Measurements from ENCODE around the gene RPS15.

Gene RPS15

GRCh38 chr19:1412323-1412923 is 25.8 kb upstream of the RPS15 start:
- Histone ChIP-seq H3K4me3 (ENCODE audit: low read depth, low read length) (no peak overlapping the region), H3K36me3 (peaks cover 82% of the 10 kb centered on the region), H3K9me3 (ENCODE audit: severe bottlenecking) (no peaks in the 10 kb centered on the region), H3K27me3 (ENCODE audit: insufficient read depth, low read depth, severe bottlenecking) (no peaks in the 10 kb centered on the region), H3K27ac (no peak overlapping the region)
- no peak for TF ChIP-seq CTCF (IDR thresholded peaks at IDR 0.05; ENCODE audit: low read depth, low read length)
- DNase-seq = no peak

- no peaks in the 10 kb centered on the region for H3K27me3 ChIP-seq (ENCODE audit: insufficient read depth, low read depth, severe bottlenecking)
- no peaks in the 10 kb centered on the region for H3K9me3 ChIP-seq (ENCODE audit: severe bottlenecking)
- no peak for TF ChIP-seq CTCF (IDR thresholded peaks at IDR 0.05; ENCODE audit: low read depth, low read length)
- H3K36me3 ChIP-seq = peaks cover 86% of the 10 kb centered on the region
- no peak for DNase-seq
- H3K4me3 ChIP-seq (ENCODE audit: low read depth, low read length) = no peak overlapping the region
- H3K27ac ChIP-seq = no peak overlapping the region
These were observed 25.0 kb upstream of the RPS15 start for GRCh38 chr19:1412995-1413800.

- H3K36me3 ChIP-seq = peaks cover 74% of the 10 kb centered on the region
- no peak for DNase-seq
These were observed 22.0 kb upstream of the RPS15 start for GRCh38 chr19:1416014-1416841.

GRCh38 chr19:1417145-1417544 is 21.1 kb upstream of the RPS15 start:
- Histone ChIP-seq H3K4me3 (ENCODE audit: low read depth, low read length) (no peak overlapping the region), H3K9me3 (ENCODE audit: severe bottlenecking) (no peaks in the 10 kb centered on the region), H3K27me3 (ENCODE audit: insufficient read depth, low read depth, severe bottlenecking) (no peaks in the 10 kb centered on the region), H3K36me3 (peaks cover 74% of the 10 kb centered on the region), H3K27ac (no peak overlapping the region)
- TF ChIP-seq CTCF (IDR thresholded peaks at IDR 0.05; ENCODE audit: low read depth, low read length) = no peak
- no peak for DNase-seq

More at GRCh38 chr19:1416014-1416841, 22.0 kb upstream of the RPS15 start:
- Histone ChIP-seq H3K9me3 (ENCODE audit: severe bottlenecking) (no peaks in the 10 kb centered on the region), H3K4me3 (ENCODE audit: low read depth, low read length) (no peak overlapping the region), H3K27me3 (ENCODE audit: insufficient read depth, low read depth, severe bottlenecking) (no peaks in the 10 kb centered on the region), H3K27ac (no peak overlapping the region)
- TF ChIP-seq CTCF (IDR thresholded peaks at IDR 0.05; ENCODE audit: low read depth, low read length) = no peak

- H3K27me3 ChIP-seq (ENCODE audit: insufficient read depth, low read depth, severe bottlenecking) = no peaks in the 10 kb centered on the region
- TF ChIP-seq CTCF (IDR thresholded peaks at IDR 0.05; ENCODE audit: low read depth, low read length) = no peak
- H3K4me3 ChIP-seq (ENCODE audit: low read depth, low read length) = no peak overlapping the region
- H3K27ac ChIP-seq = no peak overlapping the region
- H3K9me3 ChIP-seq (ENCODE audit: severe bottlenecking) = no peaks in the 10 kb centered on the region
- peaks cover 74% of the 10 kb centered on the region for H3K36me3 ChIP-seq
- DNase-seq = no peak
These were observed 20.3 kb upstream of the RPS15 start for GRCh38 chr19:1417681-1418495.
